RWPE1 (cell line): ENCODE data around the gene CHRNA7.
"Not testable (repeated sequence)": the region's sequence is repeated elsewhere in the genome, so short reads cannot be mapped to it uniquely, and the experiment has no call there.

ENCODE experiments used
- CTCF ChIA-PET: fragments of 350-600 bp; sonication (Branson Sonifier 250); formaldehyde crosslinking; extraction: SDS; loops from one replicate; lab custom pipeline; 2021; lab: Yijun Ruan, JAX
- POLR2A ChIA-PET: fragments of 400-600 bp; formaldehyde crosslinking; extraction: SDS; loops from one replicate; lab custom pipeline; 2020; ENCODE audit warnings: antibody characterized with exemption; ENCODE audit not compliant: low non-redundant PET; lab: Yijun Ruan, JAX
- DNase-seq: peaks from one replicate; pipeline ENCODE4 v3.0.0; 2012; ENCODE audit warnings: low spot score
- H3K27ac ChIP-seq: fragments of 450-650 bp; 2 replicates; pipeline ENCODE4 v1.5.1; 2017
- CTCF ChIP-seq: fragments of 450-650 bp; conservative IDR thresholded peaks from 2 replicates; pipeline ENCODE4 v1.5.1; 2017; ENCODE audit warnings: low read depth, mild to moderate bottlenecking

CHRNA7 gene

DNA sequence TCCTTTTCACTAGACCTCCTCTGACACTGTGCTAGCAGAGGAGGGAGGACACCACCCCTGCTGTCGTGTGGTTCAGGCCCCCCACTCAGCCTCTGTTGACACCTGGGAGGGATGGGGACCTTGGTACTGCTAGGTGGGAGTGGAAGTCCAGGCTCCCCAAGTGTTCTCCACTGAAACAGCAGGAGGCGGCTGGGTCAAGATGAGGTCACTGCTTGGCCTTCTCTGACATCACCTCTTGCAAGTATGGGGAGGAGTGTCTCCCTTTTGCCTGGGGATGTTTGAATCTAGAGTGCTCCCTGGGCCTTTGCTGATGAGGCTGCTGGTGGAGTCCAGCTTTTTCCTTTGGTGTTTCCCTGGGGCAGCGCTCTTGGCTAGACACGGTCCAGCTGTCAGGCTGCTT is 101.5 kb downstream of the CHRNA7 start:
- ChIA-PET POLR2A (no interaction called here), CTCF (no interaction called here)
- H3K27ac ChIP-seq: no peak overlapping the region
- no peak for TF ChIP-seq CTCF
- DNase-seq: no peak

- no peak for DNase-seq
- ChIA-PET CTCF (interaction anchor here (0.6 kb wide), 1 partner anchor 579 kb away, joined by 3 read pairs; no protein-coding TSS in a partner anchor), POLR2A (no interaction called here)
- no peak for TF ChIP-seq CTCF
- no peak overlapping the region for H3K27ac ChIP-seq
Measured at GRCh38 chr15:32132859-32133258, 102.5 kb downstream of the CHRNA7 start.

- POLR2A ChIA-PET: no interaction called here
- TF ChIP-seq CTCF: no peak
- DNase-seq: no peak
- H3K27ac ChIP-seq: no peak overlapping the region
- CTCF ChIA-PET: interaction anchor here (1.2 kb wide), 1 partner anchor 14 kb away, joined by 3 read pairs; no protein-coding TSS in a partner anchor
Measured at GRCh38 chr15:32134842-32135241, 104.5 kb downstream of the CHRNA7 start.

DNA sequence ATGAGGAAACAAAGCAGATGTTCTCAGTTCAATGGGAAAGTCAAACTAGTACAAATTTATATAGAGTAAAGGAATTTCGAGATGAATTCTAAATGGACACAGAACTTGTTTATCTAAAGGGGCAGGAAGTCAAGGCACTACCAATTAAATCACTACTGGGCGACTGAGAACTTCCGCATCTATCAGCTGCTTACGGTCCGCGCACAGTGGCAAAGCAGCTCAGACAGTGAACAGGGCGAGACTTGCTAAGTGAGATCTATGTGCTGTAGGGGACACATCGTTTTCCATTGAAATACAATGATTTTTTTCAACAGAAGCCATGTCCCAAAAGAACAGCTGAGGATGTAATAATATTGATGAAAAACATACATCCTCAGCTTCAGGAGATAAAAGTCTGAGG is 105.0 kb downstream of the CHRNA7 start:
- ChIA-PET CTCF (interaction anchor here (0.6 to 1.2 kb wide), 2 partner anchors 15 to 22 kb away, joined by 3 read pairs; no protein-coding TSS in a partner anchor), POLR2A (no interaction called here)
- no peak overlapping the region for H3K27ac ChIP-seq

GRCh38 chr15:32145512-32145911 is 115.2 kb downstream of the CHRNA7 start:
- H3K27ac ChIP-seq, POLR2A ChIA-PET, DNase-seq, CTCF ChIA-PET: not testable (repeated sequence)

More for the DNA sequence above, 105.0 kb downstream of the CHRNA7 start:
- TF ChIP-seq CTCF: no peak
- no peak for DNase-seq

DNA sequence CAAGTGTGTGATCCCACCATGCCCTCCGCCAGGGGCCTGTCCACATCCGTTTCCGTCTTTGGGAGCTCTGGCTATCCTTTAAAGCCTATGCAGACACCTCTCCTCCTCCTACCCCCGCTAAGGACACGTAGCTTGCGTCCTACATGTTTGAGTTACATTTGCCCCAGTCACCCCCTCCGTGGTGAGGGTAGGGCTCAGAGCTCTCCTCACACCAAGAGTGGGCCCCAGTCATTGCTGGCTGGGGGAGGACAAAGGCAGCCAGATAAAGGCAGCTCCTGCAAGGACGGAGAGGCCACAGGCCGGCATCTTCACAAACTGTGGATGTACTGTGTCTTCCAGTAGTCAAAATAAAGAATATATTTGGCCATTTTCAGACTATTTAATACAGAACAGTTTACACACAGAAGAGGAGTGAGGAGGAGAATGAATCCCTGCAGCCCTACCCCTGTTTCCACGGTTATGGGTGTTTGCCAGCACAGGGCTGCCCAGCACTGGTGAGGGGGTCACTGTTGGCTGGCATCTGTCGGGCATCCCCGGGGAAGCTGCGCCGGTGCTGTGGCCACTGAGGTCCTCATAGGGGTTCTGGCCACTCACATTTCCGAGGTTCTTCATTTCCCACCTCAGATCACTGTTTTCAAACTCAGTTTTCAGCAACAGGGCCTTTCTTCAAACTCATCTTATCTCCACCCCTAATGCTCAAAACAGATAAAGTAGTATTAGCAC is 118.7 kb downstream of the CHRNA7 start:
- ChIA-PET CTCF (interaction anchor here (0.5 to 1.4 kb wide), 2 partner anchors 24 to 174 kb away, joined by 3 to 5 read pairs; no protein-coding TSS in a partner anchor), POLR2A (no interaction called here)
- TF ChIP-seq CTCF: no peak
- DNase-seq: no peak
- H3K27ac ChIP-seq: no peak overlapping the region

GRCh38 chr15:32152574-32152973 is 122.3 kb downstream of the CHRNA7 start:
- ChIA-PET POLR2A (no interaction called here), CTCF (interaction anchor here (0.6 kb wide), 1 partner anchor 70 kb away, joined by 3 read pairs; no protein-coding TSS in a partner anchor)
- H3K27ac ChIP-seq: no peak overlapping the region
- no peak for TF ChIP-seq CTCF
- DNase-seq: no peak

- CTCF ChIA-PET, DNase-seq, H3K27ac ChIP-seq, POLR2A ChIA-PET: not testable (repeated sequence)
Measured at GRCh38 chr15:32153868-32154623, 123.7 kb downstream of the CHRNA7 start.

GRCh38 chr15:32162143-32162542 is 131.8 kb downstream of the CHRNA7 start:
- CTCF ChIA-PET, POLR2A ChIA-PET, DNase-seq, H3K27ac ChIP-seq: not testable (repeated sequence)
